ENCODE results near the gene SMIM22. TPM values are rescaled to one million over a fixed set of nuclear protein-coding genes. Genes with fewer than 3 reads are reported as not detected.

Gene SMIM22
- total RNA-seq, 2 experiments from 2014 or later = not detected

- POLR2A ChIA-PET = interaction anchor here (0.6 to 2.7 kb wide), 3 partner anchors 14 to 263 kb away, joined by 4 to 10 read pairs (median 4); partner anchors contain the start of genes ANKS3 and DNAAF8
- H3K27ac Mint-ChIP-seq = peak overlapping the region; percentile 34
Measured at GRCh38 chr16:4748682-4749411, 46.3 kb upstream of the SMIM22 start.

GRCh38 chr16:4749700-4750257 lies 45.4 kb upstream of the SMIM22 start:
- intact Hi-C loops (cut with micrococcal nuclease) = no loop called here
- POLR2A ChIA-PET = interaction anchor here (1.0 kb wide), 1 partner anchor 15 kb away, joined by 4 read pairs; the partner anchor contains the start of genes ANKS3 and DNAAF8
- no peaks in the 10 kb centered on the region for H3K27me3 Mint-ChIP-seq
- DNase-seq (no peak), ATAC-seq (no peak)
- CTCF ChIA-PET = interaction anchor here (1.4 kb wide), 1 partner anchor 206 kb away, joined by 3 read pairs; no protein-coding TSS in a partner anchor
- H3K36me3 Mint-ChIP-seq (ENCODE audit: low read depth) = peaks cover 8% of the 10 kb centered on the region
- peaks cover 16% of the 10 kb centered on the region for H3K4me1 Mint-ChIP-seq (ENCODE audit: low read depth)
- no peaks in the 10 kb centered on the region for H3K9me3 Mint-ChIP-seq
- no peak overlapping the region for H3K4me3 Mint-ChIP-seq
- H3K27ac Mint-ChIP-seq = no peak overlapping the region
- no peak for TF ChIP-seq CTCF (IDR thresholded peaks at IDR 0.05)

More at GRCh38 chr16:4748682-4749411, 46.3 kb upstream of the SMIM22 start:
- DNase-seq (no peak), ATAC-seq (no peak)
- no peak overlapping the region for H3K4me3 Mint-ChIP-seq
- intact Hi-C loops (cut with micrococcal nuclease) = no loop called here
- peaks cover 7% of the 10 kb centered on the region for H3K36me3 Mint-ChIP-seq (ENCODE audit: low read depth)
- TF ChIP-seq CTCF (IDR thresholded peaks at IDR 0.05) = no peak
- peaks cover 16% of the 10 kb centered on the region for H3K4me1 Mint-ChIP-seq (ENCODE audit: low read depth)
- no peaks in the 10 kb centered on the region for H3K9me3 Mint-ChIP-seq
- CTCF ChIA-PET = no interaction called here
- no peaks in the 10 kb centered on the region for H3K27me3 Mint-ChIP-seq

GRCh38 chr16:4750896-4751295 lies 44.3 kb upstream of the SMIM22 start:
- no peaks in the 10 kb centered on the region for H3K27me3 Mint-ChIP-seq
- ATAC-seq (no peak), DNase-seq (no peak)
- H3K4me3 Mint-ChIP-seq = no peak overlapping the region
- CTCF ChIA-PET = interaction anchor here (1.4 kb wide), 1 partner anchor 205 kb away, joined by 3 read pairs; no protein-coding TSS in a partner anchor
- POLR2A ChIA-PET = no interaction called here
- intact Hi-C loops (cut with micrococcal nuclease) = no loop called here
- H3K27ac Mint-ChIP-seq = no peak overlapping the region
- H3K9me3 Mint-ChIP-seq = peaks cover 3% of the 10 kb centered on the region
- TF ChIP-seq CTCF (IDR thresholded peaks at IDR 0.05) = no peak
- peaks cover 16% of the 10 kb centered on the region for H3K4me1 Mint-ChIP-seq (ENCODE audit: low read depth)
- H3K36me3 Mint-ChIP-seq (ENCODE audit: low read depth) = peaks cover 16% of the 10 kb centered on the region

GRCh38 chr16:4752351-4753100 lies 42.6 kb upstream of the SMIM22 start:
- ATAC-seq (no peak), DNase-seq (no peak)
- intact Hi-C loops (cut with micrococcal nuclease) = no loop called here
- H3K27ac Mint-ChIP-seq = no peak overlapping the region
- peaks cover 10% of the 10 kb centered on the region for H3K4me1 Mint-ChIP-seq (ENCODE audit: low read depth)
- ChIA-PET POLR2A (no interaction called here), CTCF (no interaction called here)
- no peak for TF ChIP-seq CTCF (IDR thresholded peaks at IDR 0.05)
- H3K36me3 Mint-ChIP-seq (ENCODE audit: low read depth) = peaks cover 23% of the 10 kb centered on the region
- peaks cover 3% of the 10 kb centered on the region for H3K9me3 Mint-ChIP-seq
- no peak overlapping the region for H3K4me3 Mint-ChIP-seq
- H3K27me3 Mint-ChIP-seq = no peaks in the 10 kb centered on the region
